Loucy (cell line): Measurements from ENCODE around the gene WDR19.

Experiments
- H2AFZ ChIP-seq: fragments of 200-600 bp; sonication (generic); 2 replicates; pipeline ENCODE4 v1.6.0; 2016; ENCODE audit warnings: antibody characterized with exemption, mild to moderate bottlenecking, low read length, moderate library complexity
- H3F3A ChIP-seq: fragments of 200-600 bp; 2 replicates; pipeline ENCODE4 v1.6.0; 2016; ENCODE audit warnings: antibody characterized with exemption, low read depth, mild to moderate bottlenecking
- H3K27me3 ChIP-seq: fragments of 200-600 bp; sonication (generic); 2 replicates; pipeline ENCODE4 v1.6.1; 2014; ENCODE audit warnings: low read length, mild to moderate bottlenecking; ENCODE audit not compliant: insufficient read depth, poor library complexity, severe bottlenecking
- H3K36me3 ChIP-seq: fragments of 200-600 bp; sonication (generic); 2 replicates; pipeline ENCODE4 v1.6.1; 2016; ENCODE audit warnings: low read length; ENCODE audit not compliant: insufficient read depth
- H3K4me1 ChIP-seq: fragments of 200-600 bp; sonication (generic); 2 replicates; pipeline ENCODE4 v1.5.1; 2014; ENCODE audit warnings: low read length, mild to moderate bottlenecking; ENCODE audit not compliant: insufficient read depth, poor library complexity, severe bottlenecking
- H3K4me2 ChIP-seq: fragments of 200-600 bp; sonication (generic); 2 replicates; pipeline ENCODE4 v1.6.0; 2014; ENCODE audit warnings: antibody characterized with exemption, low read length, low read depth, mild to moderate bottlenecking; ENCODE audit not compliant: poor library complexity, severe bottlenecking
- H3K4me3 ChIP-seq: fragments of 200-600 bp; sonication (generic); 2 replicates; pipeline ENCODE4 v1.5.1; 2014; ENCODE audit warnings: low read length, mild to moderate bottlenecking, mixed read lengths; ENCODE audit not compliant: poor library complexity, severe bottlenecking
- H3K79me2 ChIP-seq: fragments of 200-600 bp; sonication (generic); 2 replicates; pipeline ENCODE4 v1.6.1; 2014; ENCODE audit warnings: low read length; ENCODE audit not compliant: insufficient read depth
- H3K9ac ChIP-seq: fragments of 200-600 bp; sonication (generic); 2 replicates; pipeline ENCODE4 v1.6.0; 2014; ENCODE audit warnings: mild to moderate bottlenecking, low read depth, low read length, moderate library complexity; ENCODE audit not compliant: poor library complexity, severe bottlenecking
- H3K9me2 ChIP-seq: fragments of 200-600 bp; sonication (generic); replicated peaks from 2 replicates; pipeline ENCODE4 v1.6.1; 2016; ENCODE audit warnings: low read depth, low read length, mixed read lengths
- H3K9me3 ChIP-seq: fragments of 200-600 bp; sonication (generic); 2 replicates; pipeline ENCODE4 v1.6.1; 2014; ENCODE audit warnings: mild to moderate bottlenecking, antibody characterized with exemption, low read length, low read depth; ENCODE audit not compliant: insufficient read depth
- H4K20me1 ChIP-seq: fragments of 200-600 bp; sonication (generic); 2 replicates; pipeline ENCODE4 v1.6.0; 2014; ENCODE audit warnings: antibody characterized with exemption, low read length, mild to moderate bottlenecking; ENCODE audit not compliant: insufficient read depth, poor library complexity, severe bottlenecking
- CTCF ChIP-seq: fragments of 200-600 bp; sonication (generic); conservative IDR thresholded peaks from 2 replicates; pipeline ENCODE4 v1.5.1; 2014; ENCODE audit warnings: mild to moderate bottlenecking, antibody characterized with exemption, low read length
- EZH2phosphoT487 ChIP-seq: fragments of 200-600 bp; IDR thresholded peaks from 2 replicates; pipeline ENCODE4 v1.6.1; 2018; ENCODE audit warnings: antibody characterized with exemption, mild to moderate bottlenecking, moderate library complexity, borderline replicate concordance

WDR19 gene

GRCh38 chr4:39181520-39181904, 817 bp upstream of the WDR19 start:
- Histone ChIP-seq H3K4me2 (peak overlapping the region; percentile 81), H3F3A (no peaks in the 10 kb centered on the region), H3K9me3 (no peaks in the 10 kb centered on the region), H3K36me3 (no peaks in the 10 kb centered on the region), H2AFZ (peak overlapping the region; percentile 96), H3K4me1 (no peaks in the 10 kb centered on the region), H3K9ac (peak overlapping the region; percentile 70), H3K79me2 (no peaks in the 10 kb centered on the region), H3K27me3 (no peaks in the 10 kb centered on the region), H3K4me3 (peak overlapping the region; percentile 71), H4K20me1 (no peaks in the 10 kb centered on the region), H3K9me2 (no peaks in the 10 kb centered on the region)
- no peak for TF ChIP-seq EZH2phosphoT487
- no peak for TF ChIP-seq CTCF

- TF ChIP-seq EZH2phosphoT487 (no peak), CTCF (no peak)
- H3K27me3 ChIP-seq: no peaks in the 10 kb centered on the region
- H2AFZ ChIP-seq: no peak overlapping the region
- H3K9me3 ChIP-seq: no peaks in the 10 kb centered on the region
- H3K36me3 ChIP-seq: 0 out of 2 replicates have a peak, but pooled peaks cover 4% of the 10 kb centered on the region
- H3K79me2 ChIP-seq: no peaks in the 10 kb centered on the region
- H3K9ac ChIP-seq: no peak overlapping the region
- H3K9me2 ChIP-seq: no peaks in the 10 kb centered on the region
- H3K4me3 ChIP-seq: no peak overlapping the region
- no peaks in the 10 kb centered on the region for H3F3A ChIP-seq
- H3K4me1 ChIP-seq: no peaks in the 10 kb centered on the region
- no peak overlapping the region for H3K4me2 ChIP-seq
- H4K20me1 ChIP-seq: no peaks in the 10 kb centered on the region
Measured at GRCh38 chr4:39201963-39202362, 19.6 kb downstream of the WDR19 start.

GRCh38 chr4:39204543-39204942, 22.2 kb downstream of the WDR19 start:
- Histone ChIP-seq H3F3A (no peaks in the 10 kb centered on the region), H3K36me3 (0 out of 2 replicates have a peak, but pooled peaks cover 4% of the 10 kb centered on the region), H3K79me2 (no peaks in the 10 kb centered on the region), H3K4me2 (no peak overlapping the region), H2AFZ (no peak overlapping the region), H3K4me1 (no peaks in the 10 kb centered on the region), H3K9me2 (no peaks in the 10 kb centered on the region), H4K20me1 (no peaks in the 10 kb centered on the region), H3K9me3 (no peaks in the 10 kb centered on the region), H3K27me3 (no peaks in the 10 kb centered on the region), H3K4me3 (no peak overlapping the region), H3K9ac (no peak overlapping the region)
- no peak for TF ChIP-seq EZH2phosphoT487

- Histone ChIP-seq H3K4me2 (no peak overlapping the region), H4K20me1 (no peaks in the 10 kb centered on the region), H3K27me3 (no peaks in the 10 kb centered on the region), H3K9ac (no peak overlapping the region), H3K36me3 (0 out of 2 replicates have a peak, but pooled peaks cover 4% of the 10 kb centered on the region), H2AFZ (no peak overlapping the region), H3K9me2 (no peaks in the 10 kb centered on the region), H3F3A (no peaks in the 10 kb centered on the region), H3K79me2 (no peaks in the 10 kb centered on the region), H3K4me1 (no peaks in the 10 kb centered on the region), H3K9me3 (no peaks in the 10 kb centered on the region), H3K4me3 (no peak overlapping the region)
- no peak for TF ChIP-seq CTCF
- no peak for TF ChIP-seq EZH2phosphoT487
Measured at GRCh38 chr4:39205000-39205399, 22.7 kb downstream of the WDR19 start.
